Stomach (tissue), 9 donors: Measurements from ENCODE around the gene TP63. TPM values are rescaled to one million over a fixed set of nuclear protein-coding genes. Genes with fewer than 3 reads are reported as not detected.

ENCODE experiments used
- DNase-seq, 2 donors: peaks; one replicate each; pipeline versions ENCODE4 v3.0.0 to v3.0.0-alpha.2; 2013 to 2019
- H3K27ac ChIP-seq, 5 donors: fragments of 200-600 bp in 4 of 5; sonication (generic) in 4 of 5; one replicate each; pipeline ENCODE4 v1.5.1; 2013 to 2019; ENCODE audit warnings: mild to moderate bottlenecking in 1 of 5, moderate library complexity in 1 of 5
- H3K27me3 ChIP-seq, 3 donors: fragments of 200-600 bp; sonication (generic); one replicate each; pipeline ENCODE4 v1.5.1; 2017 to 2019; ENCODE audit warnings: mixed run types in 1 of 3
- H3K36me3 ChIP-seq, 4 donors: fragments of 200-600 bp; sonication (generic); 1 replicate in 3 of 4; 2 replicates in 1 of 4; pipeline ENCODE4 v1.5.1; 2016 to 2019
- H3K4me1 ChIP-seq, 4 donors: fragments of 200-600 bp; sonication (generic); one replicate each; pipeline ENCODE4 v1.5.1; 2016 to 2019
- H3K4me3 ChIP-seq, 4 donors: fragments of 200-600 bp; sonication (generic) in 3 of 4; one replicate each; pipeline ENCODE4 v1.5.1; 2016 to 2019; ENCODE audit warnings: mild to moderate bottlenecking in 1 of 4
- H3K9me3 ChIP-seq, 4 donors: fragments of 200-600 bp; sonication (generic); one replicate each; pipeline ENCODE4 v1.5.1; 2016 to 2019
- EP300 ChIP-seq: sonication (generic); formaldehyde crosslinking; IDR thresholded peaks from one replicate; pipeline ENCODE4 v1.6.1; 2017; ENCODE audit warnings: antibody characterized with exemption
- POLR2A ChIP-seq, 4 donors: fragments of 450-650 bp; IDR thresholded peaks; one replicate each; pipeline ENCODE4 v1.6.1; 2016; ENCODE audit warnings: antibody characterized with exemption in 4 of 4, control low read depth in 2 of 4, mild to moderate bottlenecking in 1 of 4, moderate library complexity in 1 of 4
- POLR2AphosphoS5 ChIP-seq, 3 donors: sonication (generic); formaldehyde crosslinking; IDR thresholded peaks; one replicate each; pipeline ENCODE4 v1.6.1; 2016; ENCODE audit warnings: antibody characterized with exemption in 3 of 3
- WGBS, 5 donors: extraction: QIAGEN DNeasy Blood & Tissue Kit in 3 of 5; methylation state at CpG; one replicate each; pipeline versions ENCODE4 v1.1.5 to v1.1.7; 2013 to 2018; 5-methylcytosine and 5-hydroxymethylcytosine counted together
- intact Hi-C: fragments of 100-400 bp; cut with DNase I; formaldehyde crosslinking; loops from one replicate; pipeline ENCODE4 v1.15.1; 2023; ENCODE audit warnings: low total_unique reads
- polyA plus RNA-seq, 3 donors: library from polyadenylated mRNA; stranded (reverse); fragments of 200-250 nt; gene quantifications; one replicate each; pipeline ENCODE4 v1.2.3, GENCODE V29; 2013
- total RNA-seq, 5 donors: library from RNA; depleted of rRNA; stranded (reverse); fragments of >200 nt; gene quantifications; one replicate each; pipeline versions ENCODE4 v1.1.0 to v1.2.3, GENCODE V29; 2014 to 2016
- TF ChIP-seq, protein P1 (sequence below), 7 experiments: fragments of 450-650 bp in 4 of 7; fragments of 200-600 bp in 3 of 7; sonication (generic) in 3 of 7; IDR thresholded peaks; one replicate each; pipeline ENCODE4 v1.5.1; 2016 to 2019; ENCODE audit warnings: antibody characterized with exemption in 7 of 7, control low read depth in 2 of 7, mild to moderate bottlenecking in 1 of 7
- donor health status: healthy with polysubstance abuse.
- donor health status: Bipolar disorder and iron deficiency.
- donor health status: healthy.

Gene TP63
- total and polyA plus RNA-seq, 8 donors = 0.15 to 25.6 (median 0.55) TPM; not detected in 5

DNA sequence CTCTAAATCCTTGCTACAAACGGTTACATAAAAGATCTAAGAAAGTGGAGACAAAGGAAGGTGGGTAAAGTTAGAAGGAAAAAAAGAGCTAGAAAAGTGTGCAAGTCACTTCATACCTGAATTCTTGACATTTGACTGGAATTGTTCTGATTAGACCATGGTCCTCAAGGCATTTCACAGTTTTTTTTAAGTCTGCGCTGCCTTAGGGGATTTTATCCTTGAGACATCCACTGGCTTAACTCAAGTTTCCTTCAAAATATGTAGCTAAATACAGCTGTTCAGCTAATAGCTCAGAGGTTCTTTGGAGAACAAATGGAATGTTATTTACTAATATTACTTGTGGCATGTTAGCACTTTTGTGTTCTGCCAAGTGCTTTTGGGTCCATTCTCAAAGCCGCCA, 236.9 kb downstream of the TP63 start:
- Histone ChIP-seq H3K27me3 (no peaks in the 10 kb centered on the region), H3K36me3 (no peaks in the 10 kb centered on the region), H3K27ac (no peak overlapping the region), H3K4me1 (no peaks in the 10 kb centered on the region), H3K9me3 (no peaks in the 10 kb centered on the region), H3K4me3 (no peak overlapping the region)
- DNase-seq = no peak
- intact Hi-C loops = no loop called here
- WGBS, 5 donors = 79 to 92% (median 87%) methylated on average over 3 of the region's 3 CpGs
- TF ChIP-seq POLR2AphosphoS5 (IDR thresholded peaks at IDR 0.05) = no peak
- TF ChIP-seq EP300 = no peak

DNA sequence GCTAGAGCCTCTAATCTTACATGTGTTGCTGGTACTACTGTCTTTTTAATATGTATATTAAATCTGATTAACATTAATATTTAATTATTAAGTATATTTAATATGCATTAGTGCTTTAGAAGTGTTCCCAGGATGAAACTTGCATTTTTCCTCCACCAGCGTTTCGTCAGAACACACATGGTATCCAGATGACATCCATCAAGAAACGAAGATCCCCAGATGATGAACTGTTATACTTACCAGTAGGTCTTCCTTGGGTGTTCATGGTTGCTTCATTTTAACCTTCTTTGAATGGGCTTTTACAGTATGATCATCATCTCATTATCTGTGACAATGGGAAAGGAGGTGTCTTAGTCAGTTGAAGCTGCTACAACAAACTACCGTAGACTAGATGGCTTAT, 238.0 kb downstream of the TP63 start:
- Histone ChIP-seq H3K4me3 (no peak overlapping the region), H3K36me3 (no peaks in the 10 kb centered on the region), H3K4me1 (no peaks in the 10 kb centered on the region), H3K9me3 (no peaks in the 10 kb centered on the region), H3K27me3 (no peaks in the 10 kb centered on the region), H3K27ac (no peak overlapping the region)
- WGBS, 5 donors = 85 to 94% (median 91%) methylated on average over 4 of the region's 4 CpGs
- DNase-seq = no peak
- intact Hi-C loops = no loop called here
- TF ChIP-seq POLR2AphosphoS5 (IDR thresholded peaks at IDR 0.05) = no peak
- TF ChIP-seq EP300 = no peak

DNA sequence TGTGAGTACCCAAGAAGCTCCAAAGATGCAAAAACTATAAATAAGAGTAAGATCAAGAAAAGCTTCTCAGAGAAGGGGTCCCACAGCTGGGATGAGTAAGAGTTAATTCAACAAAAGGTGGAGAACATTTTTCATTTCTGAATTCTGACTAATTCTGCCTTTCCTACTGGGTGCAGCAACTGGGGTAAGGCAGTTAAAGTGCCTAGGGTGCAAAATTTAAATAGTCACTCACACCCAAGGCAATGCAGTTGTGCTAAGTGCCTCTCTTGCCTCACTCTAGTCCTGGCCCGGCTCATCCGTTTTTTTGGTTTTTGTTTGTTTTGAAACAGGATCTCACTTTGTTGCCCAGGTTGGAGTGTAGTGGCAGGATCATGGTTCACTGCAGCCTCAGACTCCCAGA, 240.2 kb downstream of the TP63 start:
- WGBS, 5 donors = 83 to 95% (median 86%) methylated on average over 2 of the region's 2 CpGs
- H3K27ac ChIP-seq = no peak overlapping the region
- no peaks in the 10 kb centered on the region for H3K4me1 ChIP-seq
- H3K36me3 ChIP-seq = no peaks in the 10 kb centered on the region
- H3K9me3 ChIP-seq = no peaks in the 10 kb centered on the region
- H3K4me3 ChIP-seq = no peak overlapping the region
- no peaks in the 10 kb centered on the region for H3K27me3 ChIP-seq
- TF ChIP-seq, protein P1, sequence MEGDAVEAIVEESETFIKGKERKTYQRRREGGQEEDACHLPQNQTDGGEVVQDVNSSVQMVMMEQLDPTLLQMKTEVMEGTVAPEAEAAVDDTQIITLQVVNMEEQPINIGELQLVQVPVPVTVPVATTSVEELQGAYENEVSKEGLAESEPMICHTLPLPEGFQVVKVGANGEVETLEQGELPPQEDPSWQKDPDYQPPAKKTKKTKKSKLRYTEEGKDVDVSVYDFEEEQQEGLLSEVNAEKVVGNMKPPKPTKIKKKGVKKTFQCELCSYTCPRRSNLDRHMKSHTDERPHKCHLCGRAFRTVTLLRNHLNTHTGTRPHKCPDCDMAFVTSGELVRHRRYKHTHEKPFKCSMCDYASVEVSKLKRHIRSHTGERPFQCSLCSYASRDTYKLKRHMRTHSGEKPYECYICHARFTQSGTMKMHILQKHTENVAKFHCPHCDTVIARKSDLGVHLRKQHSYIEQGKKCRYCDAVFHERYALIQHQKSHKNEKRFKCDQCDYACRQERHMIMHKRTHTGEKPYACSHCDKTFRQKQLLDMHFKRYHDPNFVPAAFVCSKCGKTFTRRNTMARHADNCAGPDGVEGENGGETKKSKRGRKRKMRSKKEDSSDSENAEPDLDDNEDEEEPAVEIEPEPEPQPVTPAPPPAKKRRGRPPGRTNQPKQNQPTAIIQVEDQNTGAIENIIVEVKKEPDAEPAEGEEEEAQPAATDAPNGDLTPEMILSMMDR (IDR thresholded peaks at IDR 0.05) = no peak
- no peak for TF ChIP-seq POLR2A (IDR thresholded peaks at IDR 0.05)
- TF ChIP-seq EP300 = no peak
- TF ChIP-seq POLR2AphosphoS5 (IDR thresholded peaks at IDR 0.05) = no peak
- no peak for DNase-seq
- intact Hi-C loops = no loop called here

DNA sequence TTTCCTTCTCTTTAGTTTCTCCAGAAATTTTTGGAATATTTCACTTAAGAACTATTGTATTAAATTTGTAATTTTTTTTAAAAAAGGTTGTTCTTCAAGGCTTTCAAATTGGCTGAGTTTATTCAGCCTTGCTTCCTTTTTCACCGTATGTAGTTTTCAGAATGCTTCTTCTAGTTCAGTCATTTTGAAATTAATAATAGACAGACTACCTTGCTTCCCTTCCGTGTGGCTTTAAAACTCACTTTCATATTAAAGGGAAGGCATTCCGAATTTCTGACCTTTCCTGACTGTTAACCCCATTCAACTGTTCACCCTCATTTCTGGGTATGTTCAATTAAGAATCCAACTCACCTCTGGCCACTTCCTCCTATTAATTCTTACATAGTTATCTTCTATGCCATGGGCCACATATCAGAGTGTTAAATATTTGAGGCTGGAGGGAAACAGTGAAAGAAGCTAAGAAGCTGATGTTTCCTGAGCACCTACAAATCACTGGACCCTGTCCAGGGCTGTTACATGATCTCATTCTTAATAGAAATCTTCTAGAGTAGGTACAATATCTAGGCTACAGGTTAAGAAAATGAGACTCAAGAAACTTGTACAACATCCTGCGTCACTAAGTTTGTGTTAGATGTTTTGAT, 252.0 kb downstream of the TP63 start:
- WGBS, 5 donors = 53 to 75% (median 72%) methylated on average over 4 of the region's 4 CpGs
- no peaks in the 10 kb centered on the region for H3K4me1 ChIP-seq

GRCh38 chr3:189890496-189890895, 259.3 kb downstream of the TP63 start:
- Histone ChIP-seq H3K27ac (no peak overlapping the region), H3K36me3 (no peaks in the 10 kb centered on the region), H3K9me3 (no peaks in the 10 kb centered on the region), H3K4me1 (no peaks in the 10 kb centered on the region), H3K4me3 (no peak overlapping the region), H3K27me3 (no peaks in the 10 kb centered on the region)
- intact Hi-C loops = no loop called here
- 55 to 78% (median 77%) methylated on average over 4 of the region's 4 CpGs for WGBS, 5 donors
- TF ChIP-seq EP300 = no peak
- no peak for TF ChIP-seq POLR2A (IDR thresholded peaks at IDR 0.05)
- TF ChIP-seq POLR2AphosphoS5 (IDR thresholded peaks at IDR 0.05) = no peak
- TF ChIP-seq, protein P1 (IDR thresholded peaks at IDR 0.05) = no peak
- DNase-seq = no peak

More for the DNA sequence above, 252.0 kb downstream of the TP63 start:
- no peak for TF ChIP-seq POLR2A (IDR thresholded peaks at IDR 0.05)
- TF ChIP-seq, protein P1 (IDR thresholded peaks at IDR 0.05) = no peak
- no peak for TF ChIP-seq EP300
- TF ChIP-seq POLR2AphosphoS5 (IDR thresholded peaks at IDR 0.05) = no peak
- H3K4me3 ChIP-seq = no peak overlapping the region
- no peaks in the 10 kb centered on the region for H3K9me3 ChIP-seq
- H3K27me3 ChIP-seq = no peaks in the 10 kb centered on the region
- H3K36me3 ChIP-seq = no peaks in the 10 kb centered on the region
- intact Hi-C loops = no loop called here
- H3K27ac ChIP-seq = no peak overlapping the region
- no peak for DNase-seq
